ENCODE measurements around the gene RNF19B. TPM values are rescaled to one million over a fixed set of nuclear protein-coding genes. Genes with fewer than 3 reads are reported as not detected.
A peak's percentile ranks its signal among the peaks of the same experiment; 100 is the strongest.

Gene RNF19B
- total and polyA plus RNA-seq, 2 of the 8 experiments (the other 6 are each of a cell fraction or from before 2014, with no cell fraction given) = 9.2 to 11.2 TPM

DNA sequence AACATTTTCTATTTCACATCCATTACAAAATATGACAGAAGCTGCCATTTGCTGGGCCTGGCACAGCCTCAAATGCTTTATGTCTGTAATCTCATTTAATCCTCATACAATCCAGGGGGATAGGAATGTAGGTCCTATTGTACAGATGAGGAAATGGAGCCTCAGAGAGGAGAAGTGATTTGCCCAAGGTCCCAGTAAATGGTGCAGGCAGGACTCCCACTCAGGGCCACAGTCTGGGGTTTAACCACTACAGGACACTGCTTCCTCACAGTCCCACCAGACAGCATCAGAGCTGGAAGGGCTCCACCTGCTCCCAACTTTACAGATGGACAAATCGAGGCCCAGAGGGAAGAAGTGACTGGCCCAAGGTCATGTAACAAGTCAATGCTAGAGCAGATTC is 20.6 kb upstream of the RNF19B start:
- no peak overlapping the region for H2BK5ac ChIP-seq (ENCODE audit: low read depth, low read length)
- H3K4ac ChIP-seq (replicated peaks; ENCODE audit: insufficient read length, low read depth, low read length) = no peak overlapping the region
- H3K14ac ChIP-seq (ENCODE audit: insufficient read length) = no peak overlapping the region
- no peak overlapping the region for H3K9ac ChIP-seq (replicated peaks in 1 of 4; ENCODE audit: extremely low read depth in 1 of 4, low read depth in 3 of 4, low read length in 3 of 4)
- H2AFZ ChIP-seq (ENCODE audit: low read length) = no peak overlapping the region
- peak overlapping the region; percentile 19; the same call in 1 of the 2 replicates for H2BK15ac ChIP-seq (ENCODE audit: low read length)
- no peak overlapping the region for H3K23ac ChIP-seq (ENCODE audit: insufficient read length)
- POLR2A ChIA-PET (ENCODE audit: partially characterized antibody) = interaction anchor here (0.6 to 2.3 kb wide), 2 partner anchors 11 to 15 kb away, joined by 3 to 8 read pairs; no protein-coding TSS in a partner anchor
- H2BK12ac ChIP-seq (ENCODE audit: low read depth, low read length) = no peak overlapping the region
- no peaks in the 10 kb centered on the region for H3K36me3 ChIP-seq (ENCODE audit: control insufficient read depth in 2 of 4, insufficient read depth in 4 of 4, low read length in 3 of 4)
- H3K18ac ChIP-seq (ENCODE audit: extremely low read depth, low read length) = no peak overlapping the region
- H2AK5ac ChIP-seq (ENCODE audit: low read depth, low read length) = no peak overlapping the region
- H3K56ac ChIP-seq (replicated peaks; ENCODE audit: insufficient read length, low read depth, low read length) = no peak overlapping the region
- no peak overlapping the region for H2BK20ac ChIP-seq (ENCODE audit: low read length)
- H3K4me3 ChIP-seq (ENCODE audit: extremely low read depth in 1 of 4, insufficient read depth in 2 of 4, low read depth in 3 of 4, low read length in 4 of 4) = no peak overlapping the region
- H4K8ac ChIP-seq (ENCODE audit: extremely low read depth, insufficient read depth, low read length) = no peak overlapping the region
- WGBS, 2 experiments (ENCODE audit: extremely low coverage in 1 of 2, insufficient coverage in 1 of 2, insufficient read length in 1 of 2, insufficient replicate concordance in 2 of 2, low coverage in 1 of 2, low lambda C conversion rate in 2 of 2, missing lambda C conversion rate in 1 of 2) = 86% methylated on average over 1 of the region's 1 CpG; no CpG with 5 or more reads in 1 of the 2 experiments
- no peak overlapping the region for H4K91ac ChIP-seq (replicated peaks; ENCODE audit: insufficient read length, low read length)
- H4K5ac ChIP-seq (ENCODE audit: insufficient read length, low read depth, low read length) = no peak overlapping the region
- TF ChIP-seq CHD2 (IDR thresholded peaks at IDR 0.05; ENCODE audit: low read length) = no peak
- no peak for TF ChIP-seq RXRA (IDR thresholded peaks at IDR 0.05; ENCODE audit: insufficient read depth, low read depth, low read length)
- TF ChIP-seq CEBPB (IDR thresholded peaks at IDR 0.05; ENCODE audit: low read depth, low read length) = no peak
- no peak for TF ChIP-seq HDAC6 (IDR thresholded peaks at IDR 0.05; ENCODE audit: low read depth, low read length)
- no peak for TF ChIP-seq NRF1 (IDR thresholded peaks at IDR 0.05; ENCODE audit: low read depth, low read length)
- no peak for TF ChIP-seq YY1 (IDR thresholded peaks at IDR 0.05; ENCODE audit: low read depth, low read length)
- TF ChIP-seq, protein P1, sequence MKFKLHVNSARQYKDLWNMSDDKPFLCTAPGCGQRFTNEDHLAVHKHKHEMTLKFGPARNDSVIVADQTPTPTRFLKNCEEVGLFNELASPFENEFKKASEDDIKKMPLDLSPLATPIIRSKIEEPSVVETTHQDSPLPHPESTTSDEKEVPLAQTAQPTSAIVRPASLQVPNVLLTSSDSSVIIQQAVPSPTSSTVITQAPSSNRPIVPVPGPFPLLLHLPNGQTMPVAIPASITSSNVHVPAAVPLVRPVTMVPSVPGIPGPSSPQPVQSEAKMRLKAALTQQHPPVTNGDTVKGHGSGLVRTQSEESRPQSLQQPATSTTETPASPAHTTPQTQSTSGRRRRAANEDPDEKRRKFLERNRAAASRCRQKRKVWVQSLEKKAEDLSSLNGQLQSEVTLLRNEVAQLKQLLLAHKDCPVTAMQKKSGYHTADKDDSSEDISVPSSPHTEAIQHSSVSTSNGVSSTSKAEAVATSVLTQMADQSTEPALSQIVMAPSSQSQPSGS (IDR thresholded peaks at IDR 0.05; ENCODE audit: low read length) = no peak
- no peak for TF ChIP-seq RFX5 (IDR thresholded peaks at IDR 0.05; ENCODE audit: borderline replicate concordance, low read depth, low read length)
- no peak for TF ChIP-seq BRCA1 (IDR thresholded peaks at IDR 0.05; ENCODE audit: low read depth, low read length)
- no peak for TF ChIP-seq KDM5A (IDR thresholded peaks at IDR 0.05; ENCODE audit: low read length)
- no peak for TF ChIP-seq TAF1 (IDR thresholded peaks at IDR 0.05; ENCODE audit: low read depth, low read length)
- TF ChIP-seq, protein P2, sequence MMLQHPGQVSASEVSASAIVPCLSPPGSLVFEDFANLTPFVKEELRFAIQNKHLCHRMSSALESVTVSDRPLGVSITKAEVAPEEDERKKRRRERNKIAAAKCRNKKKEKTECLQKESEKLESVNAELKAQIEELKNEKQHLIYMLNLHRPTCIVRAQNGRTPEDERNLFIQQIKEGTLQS (IDR thresholded peaks at IDR 0.05; ENCODE audit: insufficient read depth, low read depth, low read length) = no peak
- no peak overlapping the region for H3K27ac ChIP-seq (ENCODE audit: low read depth, low read length)
- no peak overlapping the region for H2BK120ac ChIP-seq (replicated peaks; ENCODE audit: low read depth, low read length)
- H3K23me2 ChIP-seq (ENCODE audit: low read depth, low read length) = no peaks in the 10 kb centered on the region
- no peaks in the 10 kb centered on the region for H3K9me3 ChIP-seq (ENCODE audit: insufficient read depth in 2 of 2, low read depth in 1 of 2, low read length in 1 of 2)
- peaks cover 7 to 18% (median 9%) of the 10 kb centered on the region in 4 experiments; a peak in 6 of 7 replicates for H3K4me1 ChIP-seq (replicated peaks in 1 of 4; ENCODE audit: control insufficient read depth in 3 of 4, insufficient read depth in 4 of 4, low read length in 3 of 4)
- no peaks in the 10 kb centered on the region for H3K79me2 ChIP-seq (ENCODE audit: control insufficient read depth in 1 of 2, insufficient read depth in 2 of 2, low read length in 2 of 2)
- H3K79me1 ChIP-seq (ENCODE audit: low read depth, low read length) = no peaks in the 10 kb centered on the region
- FAIRE-seq = no peak
- no peak overlapping the region for H3K4me2 ChIP-seq (ENCODE audit: insufficient read depth in 1 of 2, low read depth in 2 of 2, low read length in 2 of 2)
- H4K20me1 ChIP-seq (replicated peaks in 1 of 2; ENCODE audit: control insufficient read depth in 1 of 2, insufficient read depth in 2 of 2, low read length in 2 of 2) = no peaks in the 10 kb centered on the region
- no peak for DNase-seq (ENCODE audit: low read depth in 1 of 2, low spot score in 2 of 2)
- H3K27me3 ChIP-seq (replicated peaks in 1 of 4; ENCODE audit: control insufficient read depth in 3 of 4, extremely low read depth in 1 of 4, insufficient read depth in 3 of 4, low read length in 3 of 4) = peaks cover 0 to under 1% (median 0%) of the 10 kb centered on the region in 4 experiments; a peak in 1 of 7 replicates
- CTCF ChIA-PET (ENCODE audit: partially characterized antibody) = interaction anchor here (1.1 to 2.0 kb wide), 7 partner anchors 11 to 69 kb away, joined by 3 to 6 read pairs (median 4); no protein-coding TSS in a partner anchor
